HCT116 (cell line): ENCODE results near the gene CHST11. TPM values are rescaled to one million over a fixed set of nuclear protein-coding genes. Genes with fewer than 3 reads are reported as not detected.

ENCODE experiments used
- ATAC-seq: fragments of 200-7000 bp; cut with Tn5 transposase; 2 replicates; pipeline ENCODE4 v1.9.1; 2020; ENCODE audit warnings: mild to moderate bottlenecking, moderate library complexity
- BruUV-seq: library from RNA; stranded (reverse); fragments of 400-500 nt; replicated peaks from 2 replicates; lab custom pipeline; 2021; lab: Mats Ljungman, UMichigan
- CTCF ChIA-PET: fragments of 300-600 bp; sonication (Branson Sonifier 250); formaldehyde crosslinking; loops from one replicate; lab custom pipeline; 2021; ENCODE audit warnings: antibody characterized with exemption; lab: Charles Lee
- POLR2A ChIA-PET: fragments of 300-600, 350-600 bp; sonication (Branson Sonifier 250); formaldehyde crosslinking; loops from one replicate; lab custom pipeline; 2021; ENCODE audit warnings: antibody characterized with exemption; lab: Charles Lee
- RAD21 ChIA-PET, 2 experiments: fragments of 300-600 bp; sonication (Branson Sonifier 250); formaldehyde crosslinking; loops; one replicate each; lab custom pipeline; 2023; ENCODE audit warnings: low total read pairs in 2 of 2; ENCODE audit not compliant: uncharacterized antibody in 2 of 2, unreplicated experiment in 2 of 2, low non-redundant PET in 1 of 2; lab: Charles Lee
- DNase-seq: peaks from one replicate; pipeline ENCODE4 v3.0.0-alpha.2; 2010; ENCODE audit warnings: low read depth, low spot score
- H2AFZ ChIP-seq: fragments of 200-600 bp; shearing (Covaris generic), sonication (generic); 2 replicates; pipeline ENCODE4 v1.6.1; 2017; ENCODE audit warnings: low read depth, mixed run types, mixed read lengths, antibody characterized with exemption, low read length; ENCODE audit not compliant: poor library complexity, severe bottlenecking
- H3K27ac ChIP-seq: 2 replicates; pipeline ENCODE4 v1.5.1; 2012; ENCODE audit warnings: low read depth, low read length
- H3K27me3 ChIP-seq: fragments of 200-600 bp; sonication (generic); 2 replicates; pipeline ENCODE4 v1.6.1; 2016; ENCODE audit warnings: mixed run types, low read length, mixed read lengths; ENCODE audit not compliant: insufficient read depth
- H3K36me3 ChIP-seq, 2 experiments: fragments of 200-500 bp in 1 of 2; fragments of 200-600 bp in 1 of 2; sonication (Bioruptor generic) in 1 of 2; sonication (generic) in 1 of 2; 2 replicates each; pipeline versions ENCODE4 v1.5.1 to v1.6.1; 2014 to 2016; ENCODE audit warnings: low read length in 2 of 2, inconsistent platforms in 1 of 2, mixed read lengths in 1 of 2, mixed run types in 1 of 2; ENCODE audit not compliant: insufficient read depth in 2 of 2, control insufficient read depth in 1 of 2
- H3K4me1 ChIP-seq, 2 experiments: fragments of 200-600 bp in 1 of 2; sonication (generic) in 1 of 2; 2 replicates each; pipeline versions ENCODE4 v1.5.1 to v1.6.1; 2012 to 2017; ENCODE audit warnings: low read length in 2 of 2, inconsistent platforms in 1 of 2, mild to moderate bottlenecking in 1 of 2, mixed read lengths in 1 of 2, mixed run types in 1 of 2, moderate library complexity in 1 of 2; ENCODE audit not compliant: insufficient read depth in 2 of 2, control insufficient read depth in 1 of 2
- H3K4me2 ChIP-seq: fragments of 200-600 bp; sonication (generic); 2 replicates; pipeline ENCODE4 v1.6.1; 2017; ENCODE audit warnings: mixed run types, low read length, mixed read lengths
- H3K4me3 ChIP-seq, 2 experiments: fragments of 200-600 bp in 1 of 2; sonication (generic) in 1 of 2; replicated peaks in 1 of 2; 2 replicates each; pipeline ENCODE4 v1.5.1; 2011 to 2016; ENCODE audit warnings: low read length in 2 of 2, control low read depth in 1 of 2, low read depth in 1 of 2, mild to moderate bottlenecking in 1 of 2, mixed read lengths in 1 of 2, mixed run types in 1 of 2
- H3K79me2 ChIP-seq: fragments of 200-600 bp; sonication (generic); 2 replicates; pipeline ENCODE4 v1.6.1; 2017; ENCODE audit warnings: mild to moderate bottlenecking, mixed run types, low read length, moderate library complexity, mixed read lengths; ENCODE audit not compliant: insufficient read depth
- H3K9ac ChIP-seq: fragments of 200-600 bp; sonication (generic); 2 replicates; pipeline ENCODE4 v1.6.1; 2016; ENCODE audit warnings: low read length, mixed read lengths
- H3K9me2 ChIP-seq: fragments of 200-600 bp; sonication (generic), shearing (Covaris generic); 2 replicates; pipeline ENCODE4 v1.6.1; 2017; ENCODE audit warnings: mixed run types, mild to moderate bottlenecking, moderate library complexity; ENCODE audit not compliant: insufficient read depth
- H3K9me3 ChIP-seq, 2 experiments: fragments of 200-500 bp in 1 of 2; fragments of 200-600 bp in 1 of 2; sonication (Bioruptor generic) in 1 of 2; sonication (generic) in 1 of 2; 2 replicates each; pipeline ENCODE4 v1.6.1; 2014 to 2017; ENCODE audit warnings: low read length in 2 of 2, mixed read lengths in 2 of 2, inconsistent platforms in 1 of 2, low read depth in 1 of 2, mild to moderate bottlenecking in 1 of 2, mixed run types in 1 of 2, moderate library complexity in 1 of 2; ENCODE audit not compliant: control insufficient read depth in 1 of 2, insufficient read depth in 1 of 2
- H4K20me1 ChIP-seq: fragments of 200-600 bp; sonication (generic), shearing (Covaris generic); 2 replicates; pipeline ENCODE4 v1.6.1; 2017; ENCODE audit warnings: mixed run types, mild to moderate bottlenecking, moderate library complexity; ENCODE audit not compliant: insufficient read depth
- TCF7L2 ChIP-seq: IDR thresholded peaks from 2 replicates; pipeline ENCODE4 v1.7.0; 2011; ENCODE audit warnings: borderline replicate concordance, inconsistent platforms; ENCODE audit not compliant: insufficient read depth, insufficient read length; ENCODE audit errors: extremely low read depth
- YY1 ChIP-seq: IDR thresholded peaks from 2 replicates; pipeline ENCODE4 v1.6.1; 2011; ENCODE audit warnings: low read length, low read depth, moderate library complexity, mild to moderate bottlenecking; ENCODE audit not compliant: insufficient replicate concordance; ENCODE audit errors: extremely low read depth
- ZFX ChIP-seq: fragments of 450-650 bp; IDR thresholded peaks from 2 replicates; pipeline ENCODE4 v1.6.1; 2017
- ZNF274 ChIP-seq: fragments of 200-500 bp; sonication (Bioruptor generic); IDR thresholded peaks from 2 replicates; pipeline ENCODE4 v1.6.1; 2014; ENCODE audit warnings: mild to moderate bottlenecking, low read depth, low read length, inconsistent platforms
- intact Hi-C: fragments of 100-400 bp; cut with micrococcal nuclease; formaldehyde crosslinking; loops from 2 replicates; pipeline ENCODE4 v1.10.0; 2022
- total RNA-seq: library from RNA; stranded (reverse); gene quantifications from one replicate; pipeline ENCODE4 v1.2.1, GENCODE V29; 2021; ENCODE audit not compliant: unreplicated experiment
- TF ChIP-seq, protein P1 (sequence below): IDR thresholded peaks from 2 replicates; pipeline ENCODE4 v1.6.1; 2012; ENCODE audit warnings: low read depth
- TF ChIP-seq, protein P2 (sequence below): IDR thresholded peaks from 2 replicates; pipeline ENCODE4 v1.6.1; 2011; ENCODE audit warnings: mild to moderate bottlenecking, low read length, moderate library complexity; ENCODE audit not compliant: insufficient replicate concordance; ENCODE audit errors: extremely low read depth

Gene CHST11
- total RNA-seq, 1 experiment from 2014 or later = 10.1 TPM

DNA sequence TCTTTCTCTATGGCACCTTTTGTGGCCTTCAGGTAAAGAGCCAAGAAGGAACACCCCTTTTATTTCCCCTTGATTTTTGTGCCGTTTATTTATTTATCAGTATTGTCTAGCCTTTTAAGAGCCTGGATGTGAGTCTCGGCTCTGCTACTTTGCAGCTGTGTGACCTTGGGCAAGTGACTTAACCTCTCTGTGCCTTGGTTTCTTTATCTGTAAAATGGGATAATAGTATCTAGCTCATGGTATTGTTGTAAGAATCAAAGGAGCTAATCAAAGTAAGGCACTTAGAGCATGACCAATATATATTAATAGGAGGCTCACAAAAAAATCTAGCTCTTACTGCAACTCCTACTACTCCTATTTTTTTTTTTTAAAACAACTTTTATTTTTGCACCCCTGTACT lies 179.7 kb downstream of the CHST11 start:
- Histone ChIP-seq H3K36me3 (no peaks in the 10 kb centered on the region), H4K20me1 (no peaks in the 10 kb centered on the region), H3K9me2 (no peaks in the 10 kb centered on the region), H3K9ac (no peak overlapping the region), H3K79me2 (no peaks in the 10 kb centered on the region), H3K4me3 (no peak overlapping the region), H3K4me2 (no peak overlapping the region), H3K27me3 (no peaks in the 10 kb centered on the region), H3K27ac (no peak overlapping the region), H3K9me3 (no peaks in the 10 kb centered on the region), H3K4me1 (no peaks in the 10 kb centered on the region), H2AFZ (no peak overlapping the region)
- BruUV-seq = no TSS peak
- intact Hi-C loops = no loop called here
- POLR2A ChIA-PET = no interaction called here
- DNase-seq (no peak), ATAC-seq (no peak)
- CTCF ChIA-PET = no interaction called here
- TF ChIP-seq TCF7L2 (no peak), YY1 (no peak), ZNF274 (no peak), ZFX (no peak)
- TF ChIP-seq, protein P1, sequence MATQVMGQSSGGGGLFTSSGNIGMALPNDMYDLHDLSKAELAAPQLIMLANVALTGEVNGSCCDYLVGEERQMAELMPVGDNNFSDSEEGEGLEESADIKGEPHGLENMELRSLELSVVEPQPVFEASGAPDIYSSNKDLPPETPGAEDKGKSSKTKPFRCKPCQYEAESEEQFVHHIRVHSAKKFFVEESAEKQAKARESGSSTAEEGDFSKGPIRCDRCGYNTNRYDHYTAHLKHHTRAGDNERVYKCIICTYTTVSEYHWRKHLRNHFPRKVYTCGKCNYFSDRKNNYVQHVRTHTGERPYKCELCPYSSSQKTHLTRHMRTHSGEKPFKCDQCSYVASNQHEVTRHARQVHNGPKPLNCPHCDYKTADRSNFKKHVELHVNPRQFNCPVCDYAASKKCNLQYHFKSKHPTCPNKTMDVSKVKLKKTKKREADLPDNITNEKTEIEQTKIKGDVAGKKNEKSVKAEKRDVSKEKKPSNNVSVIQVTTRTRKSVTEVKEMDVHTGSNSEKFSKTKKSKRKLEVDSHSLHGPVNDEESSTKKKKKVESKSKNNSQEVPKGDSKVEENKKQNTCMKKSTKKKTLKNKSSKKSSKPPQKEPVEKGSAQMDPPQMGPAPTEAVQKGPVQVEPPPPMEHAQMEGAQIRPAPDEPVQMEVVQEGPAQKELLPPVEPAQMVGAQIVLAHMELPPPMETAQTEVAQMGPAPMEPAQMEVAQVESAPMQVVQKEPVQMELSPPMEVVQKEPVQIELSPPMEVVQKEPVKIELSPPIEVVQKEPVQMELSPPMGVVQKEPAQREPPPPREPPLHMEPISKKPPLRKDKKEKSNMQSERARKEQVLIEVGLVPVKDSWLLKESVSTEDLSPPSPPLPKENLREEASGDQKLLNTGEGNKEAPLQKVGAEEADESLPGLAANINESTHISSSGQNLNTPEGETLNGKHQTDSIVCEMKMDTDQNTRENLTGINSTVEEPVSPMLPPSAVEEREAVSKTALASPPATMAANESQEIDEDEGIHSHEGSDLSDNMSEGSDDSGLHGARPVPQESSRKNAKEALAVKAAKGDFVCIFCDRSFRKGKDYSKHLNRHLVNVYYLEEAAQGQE = no peak
- TF ChIP-seq, protein P2, sequence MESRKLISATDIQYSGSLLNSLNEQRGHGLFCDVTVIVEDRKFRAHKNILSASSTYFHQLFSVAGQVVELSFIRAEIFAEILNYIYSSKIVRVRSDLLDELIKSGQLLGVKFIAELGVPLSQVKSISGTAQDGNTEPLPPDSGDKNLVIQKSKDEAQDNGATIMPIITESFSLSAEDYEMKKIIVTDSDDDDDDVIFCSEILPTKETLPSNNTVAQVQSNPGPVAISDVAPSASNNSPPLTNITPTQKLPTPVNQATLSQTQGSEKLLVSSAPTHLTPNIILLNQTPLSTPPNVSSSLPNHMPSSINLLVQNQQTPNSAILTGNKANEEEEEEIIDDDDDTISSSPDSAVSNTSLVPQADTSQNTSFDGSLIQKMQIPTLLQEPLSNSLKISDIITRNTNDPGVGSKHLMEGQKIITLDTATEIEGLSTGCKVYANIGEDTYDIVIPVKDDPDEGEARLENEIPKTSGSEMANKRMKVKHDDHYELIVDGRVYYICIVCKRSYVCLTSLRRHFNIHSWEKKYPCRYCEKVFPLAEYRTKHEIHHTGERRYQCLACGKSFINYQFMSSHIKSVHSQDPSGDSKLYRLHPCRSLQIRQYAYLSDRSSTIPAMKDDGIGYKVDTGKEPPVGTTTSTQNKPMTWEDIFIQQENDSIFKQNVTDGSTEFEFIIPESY = no peak
- RAD21 ChIA-PET = no interaction called here
